CD4-positive, CD25-positive, alpha-beta regulatory T cell (primary cell): Measurements from ENCODE around the gene B3GALT2. TPM values are rescaled to one million over a fixed set of nuclear protein-coding genes. Genes with fewer than 3 reads are reported as not detected.

Source experiments
- ATAC-seq, 2 donors: fragments of 150-1000 bp; cut with Tn5 transposase; one replicate each; pipeline ENCODE4 v1.10.0; 2021; ENCODE audit warnings: low read depth in 2 of 2, moderate number of reproducible peaks in 2 of 2, moderate library complexity in 1 of 2
- DNase-seq, 3 donors: peaks; one replicate each; pipeline versions ENCODE4 v3.0.0 to v3.0.0-alpha.2; 2012 to 2022; ENCODE audit warnings: mixed read lengths in 1 of 3
- H3K27ac ChIP-seq: one replicate; pipeline ENCODE4 v1.7.0; 2013; ENCODE audit warnings: mild to moderate bottlenecking, low read length; ENCODE audit not compliant: insufficient read depth, poor library complexity, severe bottlenecking
- H3K27me3 ChIP-seq: one replicate; pipeline ENCODE4 v1.7.0; 2013; ENCODE audit warnings: low read length; ENCODE audit not compliant: control insufficient read depth, insufficient read depth
- H3K36me3 ChIP-seq: one replicate; pipeline ENCODE4 v1.7.0; 2013; ENCODE audit warnings: mild to moderate bottlenecking, low read length, moderate library complexity; ENCODE audit not compliant: control insufficient read depth, insufficient read depth
- H3K4me1 ChIP-seq: 2 replicates; pipeline ENCODE4 v1.7.0; 2013; ENCODE audit warnings: mild to moderate bottlenecking, low read length; ENCODE audit not compliant: insufficient read depth, control insufficient read depth, poor library complexity, severe bottlenecking
- H3K4me3 ChIP-seq: one replicate; pipeline ENCODE4 v1.7.0; 2013; ENCODE audit warnings: low read depth, mild to moderate bottlenecking, low read length, moderate library complexity
- H3K9me3 ChIP-seq, 2 experiments: 1 replicate in 1 of 2; 2 replicates in 1 of 2; pipeline ENCODE4 v1.7.0; 2013; ENCODE audit warnings: low read length in 2 of 2, mild to moderate bottlenecking in 1 of 2, moderate library complexity in 1 of 2; ENCODE audit not compliant: control insufficient read depth in 2 of 2
- H3K27ac Mint-ChIP-seq, 3 donors: one replicate each; pipeline ENCODE4 v1.8.0; 2020 to 2022; ENCODE audit warnings: mild to moderate bottlenecking in 3 of 3, mixed read lengths in 3 of 3, moderate library complexity in 2 of 3
- H3K27me3 Mint-ChIP-seq: one replicate; pipeline ENCODE4 v1.8.0; 2022; ENCODE audit warnings: mild to moderate bottlenecking, mixed read lengths
- H3K36me3 Mint-ChIP-seq: one replicate; pipeline ENCODE4 v1.8.0; 2020; ENCODE audit warnings: mixed read lengths
- H3K4me1 Mint-ChIP-seq, 4 donors: one replicate each; pipeline ENCODE4 v1.8.0; 2020 to 2022; ENCODE audit warnings: mixed read lengths in 4 of 4, mild to moderate bottlenecking in 1 of 4
- H3K4me3 Mint-ChIP-seq, 4 donors: one replicate each; pipeline ENCODE4 v1.8.0; 2020 to 2022; ENCODE audit warnings: mild to moderate bottlenecking in 4 of 4, mixed read lengths in 4 of 4, moderate library complexity in 3 of 4
- H3K9me3 Mint-ChIP-seq, 7 donors: one replicate each; pipeline ENCODE4 v1.8.0; 2020 to 2022; ENCODE audit warnings: mixed read lengths in 7 of 7, mild to moderate bottlenecking in 3 of 7, moderate library complexity in 2 of 7
- polyA plus RNA-seq, 4 donors: library from polyadenylated mRNA; unstranded; fragments of 300-500 nt; fragmentation: Illumina TruSeq; gene quantifications; one replicate each; pipeline ENCODE4 v1.2.3, GENCODE V29; 2021
- total RNA-seq: library from RNA; stranded (reverse); gene quantifications from one replicate; pipeline ENCODE4 v1.2.3, GENCODE V29; 2022

Gene B3GALT2
- total and polyA plus RNA-seq, 5 donors from 2014 or later: 0.30 to 1.2 (median 0.84) TPM

DNA sequence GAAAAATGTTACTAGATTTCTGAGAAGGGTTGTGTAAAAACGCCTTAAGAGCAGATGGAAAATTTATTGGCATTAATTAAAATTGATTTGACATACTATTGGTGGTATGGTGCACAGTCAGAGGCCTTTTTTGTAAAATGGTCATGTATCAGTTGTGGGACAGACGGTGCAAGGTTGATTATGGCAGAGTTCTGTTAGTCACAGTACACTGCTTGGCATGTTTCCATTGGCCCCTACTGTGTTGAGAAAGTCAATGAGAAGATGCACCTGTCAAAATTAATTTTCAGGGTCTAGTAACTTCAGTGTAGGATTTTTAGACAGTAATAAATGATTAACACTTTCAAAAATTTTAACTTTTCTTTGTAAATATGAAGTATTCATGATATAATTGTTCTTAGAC lies 4.4 kb downstream of the B3GALT2 start:
- H3K4me3 Mint-ChIP-seq: no peak overlapping the region
- H3K4me1 Mint-ChIP-seq: peaks cover 37 to 55% (median 48%) of the 10 kb centered on the region in 4 donors
- peak overlapping the region; percentile 84 for H3K4me3 ChIP-seq
- H3K9me3 Mint-ChIP-seq: no peaks in the 10 kb centered on the region
- H3K27me3 Mint-ChIP-seq: no peaks in the 10 kb centered on the region
- DNase-seq (no peak), ATAC-seq (no peak)
- peaks cover 14% of the 10 kb centered on the region for H3K4me1 ChIP-seq
- peaks cover under 1% of the 10 kb centered on the region for H3K36me3 ChIP-seq
- H3K27ac ChIP-seq: no peak overlapping the region
- no peaks in the 10 kb centered on the region for H3K9me3 ChIP-seq
- H3K36me3 Mint-ChIP-seq: peaks cover 3% of the 10 kb centered on the region
- H3K27me3 ChIP-seq: no peaks in the 10 kb centered on the region
- H3K27ac Mint-ChIP-seq: peak overlapping the region in 1 of 3 donors; percentile 22

DNA sequence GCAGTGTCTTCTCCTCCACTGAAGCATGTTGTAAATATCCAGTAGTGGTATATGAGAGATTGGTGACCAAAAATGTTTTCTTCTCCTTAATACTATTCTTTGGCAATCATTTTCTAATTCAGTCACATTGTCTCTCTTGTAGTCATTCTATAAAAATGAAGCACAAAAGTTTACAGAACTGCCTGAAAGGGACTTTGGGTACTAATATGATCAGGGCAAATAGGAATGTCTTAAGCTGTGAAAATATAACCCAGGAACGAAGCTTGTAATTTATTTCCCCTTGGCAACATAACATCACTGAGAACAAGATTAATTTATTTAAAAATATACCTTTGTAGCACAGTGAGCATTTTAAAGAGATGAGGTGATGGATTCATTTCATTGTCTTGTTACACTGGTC lies 4.9 kb downstream of the B3GALT2 start:
- Histone ChIP-seq H3K4me3 (peak overlapping the region; percentile 84), H3K9me3 (no peaks in the 10 kb centered on the region), H3K27me3 (no peaks in the 10 kb centered on the region), H3K36me3 (peaks cover 2% of the 10 kb centered on the region), H3K27ac (no peak overlapping the region), H3K4me1 (peaks cover 14% of the 10 kb centered on the region)
- peak overlapping the region in 2 of 3 donors; percentile 22 to 54 for H3K27ac Mint-ChIP-seq
- H3K9me3 Mint-ChIP-seq: no peaks in the 10 kb centered on the region
- DNase-seq (no peak), ATAC-seq (no peak)
- H3K4me1 Mint-ChIP-seq: peaks cover 37 to 54% (median 44%) of the 10 kb centered on the region in 4 donors
- H3K36me3 Mint-ChIP-seq: peaks cover 6% of the 10 kb centered on the region
- no peak overlapping the region for H3K4me3 Mint-ChIP-seq
- H3K27me3 Mint-ChIP-seq: no peaks in the 10 kb centered on the region

DNA sequence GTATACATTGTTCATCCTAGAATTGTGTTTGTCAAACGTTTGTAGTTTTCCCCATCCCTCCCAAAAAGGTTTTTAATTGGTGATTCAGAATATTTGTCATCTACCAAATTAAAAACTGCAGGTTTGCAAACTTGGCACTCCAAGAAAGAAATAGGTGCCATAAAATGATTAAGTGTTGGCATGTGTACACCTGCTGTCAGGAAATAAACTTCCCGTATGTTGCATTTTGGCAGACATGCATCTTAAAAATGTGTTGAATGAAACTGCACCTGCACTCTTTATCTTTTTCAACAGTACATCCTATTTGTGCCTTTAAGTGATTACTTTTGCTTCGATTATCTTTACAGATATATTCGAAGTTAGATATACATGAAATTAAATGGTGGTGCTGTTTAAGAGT lies 7.3 kb downstream of the B3GALT2 start:
- H3K27me3 ChIP-seq: no peaks in the 10 kb centered on the region
- peaks cover 8% of the 10 kb centered on the region for H3K4me1 ChIP-seq
- ATAC-seq (no peak), DNase-seq (no peak)
- no peak overlapping the region for H3K4me3 ChIP-seq
- peaks cover 16% of the 10 kb centered on the region for H3K36me3 Mint-ChIP-seq
- peaks cover 2% of the 10 kb centered on the region for H3K36me3 ChIP-seq
- no peaks in the 10 kb centered on the region for H3K9me3 ChIP-seq
- H3K27ac ChIP-seq: no peak overlapping the region
- H3K9me3 Mint-ChIP-seq: peaks cover 0 to 1% (median 0%) of the 10 kb centered on the region in 7 donors
- peaks cover 33 to 51% (median 42%) of the 10 kb centered on the region in 4 donors for H3K4me1 Mint-ChIP-seq
- H3K27me3 Mint-ChIP-seq: no peaks in the 10 kb centered on the region
- no peak overlapping the region for H3K27ac Mint-ChIP-seq
- no peak overlapping the region for H3K4me3 Mint-ChIP-seq

GRCh38 chr1:193176788-193177187 lies 9.6 kb downstream of the B3GALT2 start:
- Histone ChIP-seq H3K9me3 (no peaks in the 10 kb centered on the region), H3K27me3 (no peaks in the 10 kb centered on the region), H3K4me3 (no peak overlapping the region), H3K27ac (no peak overlapping the region), H3K4me1 (no peaks in the 10 kb centered on the region), H3K36me3 (peaks cover 2% of the 10 kb centered on the region)
- Mint-ChIP-seq H3K4me1 (peaks cover 33 to 46% (median 42%) of the 10 kb centered on the region in 4 donors), H3K36me3 (peaks cover 22% of the 10 kb centered on the region), H3K9me3 (peaks cover 0 to 1% (median 0%) of the 10 kb centered on the region in 7 donors), H3K4me3 (no peak overlapping the region), H3K27me3 (no peaks in the 10 kb centered on the region), H3K27ac (peak overlapping the region in 1 of 3 donors; percentile 13)
- ATAC-seq (no peak), DNase-seq (no peak)

- Mint-ChIP-seq H3K4me1 (peaks cover 33 to 45% (median 38%) of the 10 kb centered on the region in 4 donors), H3K27ac (peak overlapping the region in 1 of 3 donors; percentile 47), H3K4me3 (no peak overlapping the region), H3K36me3 (peaks cover 22% of the 10 kb centered on the region), H3K27me3 (no peaks in the 10 kb centered on the region), H3K9me3 (peaks cover 0 to 1% (median 0%) of the 10 kb centered on the region in 7 donors)
- ATAC-seq (no peak), DNase-seq (no peak)
- peaks cover 2% of the 10 kb centered on the region for H3K36me3 ChIP-seq
- H3K27ac ChIP-seq: no peak overlapping the region
- H3K4me1 ChIP-seq: no peaks in the 10 kb centered on the region
- H3K27me3 ChIP-seq: no peaks in the 10 kb centered on the region
- no peaks in the 10 kb centered on the region for H3K9me3 ChIP-seq
- H3K4me3 ChIP-seq: no peak overlapping the region
Observed at GRCh38 chr1:193176113-193176512, 10.3 kb downstream of the B3GALT2 start.

DNA sequence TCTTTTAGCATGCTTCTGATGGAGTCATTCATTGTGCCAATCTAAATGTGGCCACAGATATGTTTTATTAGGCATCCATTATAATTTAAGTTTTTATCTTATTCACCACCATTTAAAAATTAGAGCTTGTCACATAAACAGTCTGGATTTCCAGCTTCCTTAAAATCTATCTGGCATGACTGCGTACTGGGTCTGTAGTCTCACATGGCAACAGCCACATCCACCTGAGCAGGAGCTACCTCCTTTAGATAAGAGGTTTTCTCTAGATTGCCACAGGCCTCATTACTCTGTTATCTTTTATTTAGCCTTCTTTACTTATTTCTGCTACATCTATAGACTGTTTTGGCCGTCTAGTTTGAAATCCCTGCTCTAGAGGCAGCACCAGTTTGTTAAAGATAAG lies 29.1 kb downstream of the B3GALT2 start:
- no peaks in the 10 kb centered on the region for H3K4me1 ChIP-seq
- Mint-ChIP-seq H3K36me3 (peaks cover 20% of the 10 kb centered on the region), H3K4me3 (no peak overlapping the region), H3K27me3 (no peaks in the 10 kb centered on the region), H3K4me1 (peaks cover 29 to 42% (median 37%) of the 10 kb centered on the region in 4 donors), H3K27ac (peak overlapping the region in 1 of 3 donors; percentile 22), H3K9me3 (no peaks in the 10 kb centered on the region)
- DNase-seq (no peak), ATAC-seq (no peak)
- H3K27ac ChIP-seq: peak overlapping the region; percentile 14
- H3K36me3 ChIP-seq: peaks cover 28% of the 10 kb centered on the region
- H3K9me3 ChIP-seq: no peaks in the 10 kb centered on the region
- no peak overlapping the region for H3K4me3 ChIP-seq
- no peaks in the 10 kb centered on the region for H3K27me3 ChIP-seq

DNA sequence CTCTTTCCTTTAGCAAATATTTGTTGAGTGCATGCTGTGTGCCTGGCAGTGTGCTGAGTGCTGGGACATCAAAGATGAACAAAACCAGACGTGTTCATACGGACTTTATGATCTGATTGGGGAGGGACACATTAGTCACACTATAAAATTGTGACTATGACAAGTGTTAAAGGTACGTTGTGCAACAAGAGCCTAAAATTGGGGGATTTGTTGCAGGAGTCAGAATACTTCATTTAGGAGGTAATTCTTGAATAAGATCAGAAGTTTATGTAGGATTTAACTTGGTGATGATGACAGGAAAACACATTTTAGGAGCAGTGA lies 29.6 kb downstream of the B3GALT2 start:
- Histone ChIP-seq H3K27me3 (no peaks in the 10 kb centered on the region), H3K9me3 (no peaks in the 10 kb centered on the region), H3K36me3 (peaks cover 33% of the 10 kb centered on the region), H3K4me1 (no peaks in the 10 kb centered on the region), H3K4me3 (no peak overlapping the region), H3K27ac (no peak overlapping the region)
- no peaks in the 10 kb centered on the region for H3K9me3 Mint-ChIP-seq
- peaks cover 24% of the 10 kb centered on the region for H3K36me3 Mint-ChIP-seq
- DNase-seq (no peak), ATAC-seq (no peak)
- H3K4me3 Mint-ChIP-seq: no peak overlapping the region
- H3K27me3 Mint-ChIP-seq: no peaks in the 10 kb centered on the region
- peak overlapping the region; percentile 2 to 22 (median 5) for H3K27ac Mint-ChIP-seq
- H3K4me1 Mint-ChIP-seq: peaks cover 29 to 42% (median 37%) of the 10 kb centered on the region in 4 donors

GRCh38 chr1:193156117-193156821 lies 30.1 kb downstream of the B3GALT2 start:
- H3K4me1 Mint-ChIP-seq: peaks cover 29 to 44% (median 37%) of the 10 kb centered on the region in 4 donors
- H3K4me3 Mint-ChIP-seq: no peak overlapping the region
- Histone ChIP-seq H3K27me3 (no peaks in the 10 kb centered on the region), H3K36me3 (peaks cover 37% of the 10 kb centered on the region), H3K4me1 (no peaks in the 10 kb centered on the region), H3K27ac (no peak overlapping the region), H3K9me3 (no peaks in the 10 kb centered on the region), H3K4me3 (no peak overlapping the region)
- peaks cover 24% of the 10 kb centered on the region for H3K36me3 Mint-ChIP-seq
- no peaks in the 10 kb centered on the region for H3K9me3 Mint-ChIP-seq
- DNase-seq (no peak), ATAC-seq (no peak)
- H3K27ac Mint-ChIP-seq: peak overlapping the region; percentile 2 to 22 (median 5)
- no peaks in the 10 kb centered on the region for H3K27me3 Mint-ChIP-seq
